ENCODE results near the gene OR51I1. TPM values are rescaled to one million over a fixed set of nuclear protein-coding genes. Genes with fewer than 3 reads are reported as not detected.

OR51I1 gene
- total RNA-seq, 1 donor from 2014 or later = 0.41 TPM

DNA sequence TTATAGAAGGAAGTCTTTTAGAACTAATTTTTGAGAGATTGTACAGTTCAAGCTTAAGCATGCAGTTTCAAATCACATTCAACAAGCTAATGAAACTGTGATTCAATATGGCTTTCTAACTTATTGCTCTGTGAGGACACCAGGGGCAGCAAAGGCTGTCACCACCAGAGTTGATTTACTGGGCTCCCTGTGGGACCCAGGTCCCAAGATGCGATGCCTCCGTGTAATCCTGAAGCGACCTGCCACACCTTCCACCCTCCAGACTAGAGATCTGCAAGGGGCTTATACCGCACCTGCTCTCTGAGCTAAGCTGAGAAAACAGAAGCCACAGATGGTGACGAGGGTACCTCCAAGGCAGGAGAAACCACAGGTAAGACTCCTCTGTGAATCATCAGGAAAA is 20.3 kb downstream of the OR51I1 start:
- TF ChIP-seq CTCF (IDR thresholded peaks at IDR 0.05) = no peak
- no peaks in the 10 kb centered on the region for H3K36me3 ChIP-seq
- ATAC-seq (no peak), DNase-seq (no peak)
- no peak overlapping the region for H3K27ac ChIP-seq
- no peaks in the 10 kb centered on the region for H3K9me3 ChIP-seq
- intact Hi-C loops (cut with DNase I) = no loop called here
- no peaks in the 10 kb centered on the region for H3K27me3 ChIP-seq (ENCODE audit: low read depth)
- no peaks in the 10 kb centered on the region for H3K4me1 ChIP-seq
- H3K4me3 ChIP-seq = no peak overlapping the region

DNA sequence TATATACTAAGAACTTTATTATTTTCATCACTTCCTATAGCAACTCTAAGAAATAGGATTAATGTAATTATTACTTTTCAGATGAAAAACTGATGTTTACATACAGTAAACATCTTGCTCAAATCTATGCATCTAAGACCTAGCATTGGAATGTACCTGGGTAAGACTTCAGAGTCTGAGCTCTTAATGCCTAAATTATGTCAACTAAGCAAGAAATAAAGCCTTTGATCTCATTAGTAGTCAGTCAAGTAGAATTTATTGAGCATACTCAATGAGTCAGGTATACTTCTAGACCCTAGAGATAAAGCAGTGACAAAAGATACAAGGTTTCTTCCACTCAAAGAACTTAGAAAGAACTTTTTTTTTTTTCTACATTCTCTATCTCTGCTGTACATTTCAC is 36.1 kb downstream of the OR51I1 start:
- intact Hi-C loops (cut with DNase I) = no loop called here
- Histone ChIP-seq H3K9me3 (no peaks in the 10 kb centered on the region), H3K27me3 (ENCODE audit: low read depth) (no peaks in the 10 kb centered on the region), H3K4me1 (no peaks in the 10 kb centered on the region), H3K27ac (no peak overlapping the region), H3K4me3 (no peak overlapping the region), H3K36me3 (no peaks in the 10 kb centered on the region)
- no peak for TF ChIP-seq CTCF (IDR thresholded peaks at IDR 0.05)
- ATAC-seq (no peak), DNase-seq (no peak)

GRCh38 chr11:5398936-5399335 is 42.4 kb downstream of the OR51I1 start:
- ATAC-seq (no peak), DNase-seq (no peak)
- no peaks in the 10 kb centered on the region for H3K36me3 ChIP-seq
- no peak overlapping the region for H3K27ac ChIP-seq
- H3K4me3 ChIP-seq = no peak overlapping the region
- no peaks in the 10 kb centered on the region for H3K27me3 ChIP-seq (ENCODE audit: low read depth)
- H3K9me3 ChIP-seq = no peaks in the 10 kb centered on the region
- H3K4me1 ChIP-seq = no peaks in the 10 kb centered on the region
- TF ChIP-seq CTCF (IDR thresholded peaks at IDR 0.05) = no peak
- intact Hi-C loops (cut with DNase I) = no loop called here

- Histone ChIP-seq H3K27ac (no peak overlapping the region), H3K4me1 (no peaks in the 10 kb centered on the region), H3K4me3 (no peak overlapping the region), H3K27me3 (ENCODE audit: low read depth) (no peaks in the 10 kb centered on the region), H3K36me3 (no peaks in the 10 kb centered on the region), H3K9me3 (no peaks in the 10 kb centered on the region)
- ATAC-seq (no peak), DNase-seq (no peak)
- no peak for TF ChIP-seq CTCF (IDR thresholded peaks at IDR 0.05)
- intact Hi-C loops (cut with DNase I) = no loop called here
Measured at GRCh38 chr11:5394091-5394490, 47.2 kb downstream of the OR51I1 start.

Other genes with a start within 250 kb of the OR51I1 start
- not detected for gene OR51V1, start 240.8 kb downstream of the OR51I1 start, total RNA-seq
- 323 TPM for gene HBB, start 214.4 kb downstream of the OR51I1 start, total RNA-seq
- not detected for gene HBD, start 207.0 kb downstream of the OR51I1 start, total RNA-seq
- gene HBG1, start 191.7 kb downstream of the OR51I1 start, total RNA-seq = not detected
- gene HBG2, start 186.7 kb downstream of the OR51I1 start, total RNA-seq = 0.89 TPM
- not detected for gene HBE1, start 171.6 kb downstream of the OR51I1 start, total RNA-seq
- not detected for gene OR51B4, start 139.6 kb downstream of the OR51I1 start, total RNA-seq
- gene OR51B2, start 117.2 kb downstream of the OR51I1 start, total RNA-seq = not detected
- gene OR51B5, start 98.0 kb downstream of the OR51I1 start, total RNA-seq = not detected
- not detected for gene OR51B6, start 90.0 kb downstream of the OR51I1 start, total RNA-seq
- gene OR51M1, start 57.7 kb downstream of the OR51I1 start, total RNA-seq = not detected
- gene OR51Q1, start 19.4 kb downstream of the OR51I1 start, total RNA-seq = not detected
- gene OR51I2, start 7.8 kb upstream of the OR51I1 start, total RNA-seq = not detected
- not detected for gene OR52D1, start 47.2 kb upstream of the OR51I1 start, total RNA-seq
- 0.50 TPM for gene UBQLN3, start 68.4 kb upstream of the OR51I1 start, total RNA-seq
- 1.1 TPM for gene UBQLNL, start 75.2 kb upstream of the OR51I1 start, total RNA-seq
- 0.35 TPM for gene OR52H1, start 107.0 kb upstream of the OR51I1 start, total RNA-seq
- not detected for gene OR52B6, start 139.4 kb upstream of the OR51I1 start, total RNA-seq
- 3.7 TPM for gene TRIM6, start 155.1 kb upstream of the OR51I1 start, total RNA-seq
- 13.7 TPM for gene TRIM34, start 183.5 kb upstream of the OR51I1 start, total RNA-seq
- gene TRIM5, start 243.6 kb upstream of the OR51I1 start, total RNA-seq = 37.1 TPM
- gene TRIM22, start 248.3 kb upstream of the OR51I1 start, total RNA-seq = 224 TPM

Data from lower lobe of right lung (tissue), 2 donors.